GM12878 (cell line): ENCODE measurements around the gene NKAIN1.

ENCODE experiments used
- CTCF ChIP-seq, 3 experiments: IDR thresholded peaks in 2 of 3; conservative IDR thresholded peaks in 1 of 3; 2 replicates each; pipeline ENCODE4 v1.5.1; 2011; ENCODE audit warnings: low read depth in 3 of 3, low read length in 3 of 3, mild to moderate bottlenecking in 3 of 3, control low read depth in 2 of 3, moderate library complexity in 2 of 3, inconsistent platforms in 1 of 3, mixed read lengths in 1 of 3; ENCODE audit not compliant: control insufficient read depth in 2 of 3, insufficient read depth in 1 of 3; ENCODE audit errors: extremely low read depth in 1 of 3
- NRF1 ChIP-seq: conservative IDR thresholded peaks from 2 replicates; pipeline ENCODE4 v1.6.1; 2011; ENCODE audit warnings: mild to moderate bottlenecking, low read depth, low read length, improper control_type of control experiment
- STAT3 ChIP-seq: IDR thresholded peaks from 2 replicates; pipeline ENCODE4 v1.6.1; 2011; ENCODE audit warnings: low read depth, low read length, improper control_type of control experiment

GRCh38 chr1:31153423-31153822, 86.3 kb downstream of the NKAIN1 start:
- TF ChIP-seq STAT3, result no peak
- TF ChIP-seq CTCF (IDR thresholded peaks at IDR 0.05 in 2 of 3, conservative IDR thresholded peaks at IDR 0.05 in 1 of 3; ENCODE audit: control insufficient read depth in 2 of 3, extremely low read depth in 1 of 3, insufficient read depth in 1 of 3, low read depth in 3 of 3, low read length in 3 of 3), result no peak
- no peak for TF ChIP-seq NRF1
